Peyer's patch (tissue), 4 donors: Measurements from ENCODE around the gene KRTAP9-3. TPM values are rescaled to one million over a fixed set of nuclear protein-coding genes. Genes with fewer than 3 reads are reported as not detected.
"Not testable (repeated sequence)": the region's sequence is repeated elsewhere in the genome, so short reads cannot be mapped to it uniquely, and the experiment has no call there.

ENCODE experiments used
- DNase-seq, 3 donors: peaks; one replicate each; pipeline ENCODE4 v3.0.0-alpha.2; 2017 to 2019
- H3K27ac ChIP-seq, 4 donors: fragments of 200-600 bp; sonication (generic); one replicate each; pipeline ENCODE4 v1.5.1; 2016 to 2019
- H3K27me3 ChIP-seq, 2 donors: fragments of 200-600 bp; sonication (generic); one replicate each; pipeline ENCODE4 v1.5.1; 2019
- H3K36me3 ChIP-seq, 3 donors: fragments of 200-600 bp; sonication (generic); one replicate each; pipeline ENCODE4 v1.5.1; 2016 to 2019
- H3K4me1 ChIP-seq, 4 donors: fragments of 200-600 bp; sonication (generic); one replicate each; pipeline ENCODE4 v1.5.1; 2016 to 2019
- H3K4me3 ChIP-seq, 4 donors: fragments of 200-600 bp; sonication (generic); 1 replicate in 3 of 4; 2 replicates in 1 of 4; pipeline ENCODE4 v1.5.1; 2016 to 2019; ENCODE audit warnings: mild to moderate bottlenecking in 1 of 4
- H3K9me3 ChIP-seq, 4 donors: fragments of 200-600 bp; sonication (generic); one replicate each; pipeline ENCODE4 v1.5.1; 2016 to 2019; ENCODE audit warnings: mild to moderate bottlenecking in 1 of 4
- POLR2A ChIP-seq, 2 donors: fragments of 450-650 bp; IDR thresholded peaks; one replicate each; pipeline ENCODE4 v1.5.1; 2017; ENCODE audit warnings: antibody characterized with exemption in 2 of 2, mild to moderate bottlenecking in 2 of 2, moderate library complexity in 2 of 2
- total RNA-seq, 4 donors: library from RNA; depleted of rRNA; stranded (reverse); fragments of >200 nt; gene quantifications; one replicate each; pipeline ENCODE4 v1.1.0, GENCODE V29; 2016
- TF ChIP-seq, protein P1 (sequence below), 6 experiments: fragments of 450-650 bp in 4 of 6; fragments of 200-600 bp in 2 of 6; sonication (generic) in 1 of 6; IDR thresholded peaks; one replicate each; pipeline ENCODE4 v1.5.1; 2017 to 2019; ENCODE audit warnings: antibody characterized with exemption in 6 of 6, mild to moderate bottlenecking in 3 of 6, moderate library complexity in 1 of 6

The KRTAP9-3 gene
- total RNA-seq, 4 donors from 2014 or later, result not detected

DNA sequence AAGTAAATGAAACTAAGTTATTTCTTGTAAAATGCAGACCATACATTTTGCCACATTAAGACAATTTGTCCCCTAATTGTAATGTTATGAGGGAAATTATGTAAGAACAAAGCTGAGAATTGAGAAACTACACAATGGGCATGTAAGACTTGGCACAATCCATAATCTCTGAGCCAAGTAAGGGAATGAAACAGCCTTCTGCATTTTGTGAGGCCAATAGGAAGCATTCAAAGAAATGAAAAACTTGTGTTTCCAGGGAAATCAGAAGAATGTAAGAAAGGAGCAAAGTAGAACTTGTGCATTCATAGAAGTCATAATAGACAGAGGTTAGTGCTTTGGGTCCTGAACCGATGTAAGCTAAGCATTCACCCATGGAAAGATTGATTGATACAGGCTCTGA, 19.0 kb downstream of the KRTAP9-3 start:
- TF ChIP-seq, protein P1, sequence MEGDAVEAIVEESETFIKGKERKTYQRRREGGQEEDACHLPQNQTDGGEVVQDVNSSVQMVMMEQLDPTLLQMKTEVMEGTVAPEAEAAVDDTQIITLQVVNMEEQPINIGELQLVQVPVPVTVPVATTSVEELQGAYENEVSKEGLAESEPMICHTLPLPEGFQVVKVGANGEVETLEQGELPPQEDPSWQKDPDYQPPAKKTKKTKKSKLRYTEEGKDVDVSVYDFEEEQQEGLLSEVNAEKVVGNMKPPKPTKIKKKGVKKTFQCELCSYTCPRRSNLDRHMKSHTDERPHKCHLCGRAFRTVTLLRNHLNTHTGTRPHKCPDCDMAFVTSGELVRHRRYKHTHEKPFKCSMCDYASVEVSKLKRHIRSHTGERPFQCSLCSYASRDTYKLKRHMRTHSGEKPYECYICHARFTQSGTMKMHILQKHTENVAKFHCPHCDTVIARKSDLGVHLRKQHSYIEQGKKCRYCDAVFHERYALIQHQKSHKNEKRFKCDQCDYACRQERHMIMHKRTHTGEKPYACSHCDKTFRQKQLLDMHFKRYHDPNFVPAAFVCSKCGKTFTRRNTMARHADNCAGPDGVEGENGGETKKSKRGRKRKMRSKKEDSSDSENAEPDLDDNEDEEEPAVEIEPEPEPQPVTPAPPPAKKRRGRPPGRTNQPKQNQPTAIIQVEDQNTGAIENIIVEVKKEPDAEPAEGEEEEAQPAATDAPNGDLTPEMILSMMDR (IDR thresholded peaks at IDR 0.05), result no peak
- no peak for TF ChIP-seq POLR2A (IDR thresholded peaks at IDR 0.05)
- no peak for DNase-seq

DNA sequence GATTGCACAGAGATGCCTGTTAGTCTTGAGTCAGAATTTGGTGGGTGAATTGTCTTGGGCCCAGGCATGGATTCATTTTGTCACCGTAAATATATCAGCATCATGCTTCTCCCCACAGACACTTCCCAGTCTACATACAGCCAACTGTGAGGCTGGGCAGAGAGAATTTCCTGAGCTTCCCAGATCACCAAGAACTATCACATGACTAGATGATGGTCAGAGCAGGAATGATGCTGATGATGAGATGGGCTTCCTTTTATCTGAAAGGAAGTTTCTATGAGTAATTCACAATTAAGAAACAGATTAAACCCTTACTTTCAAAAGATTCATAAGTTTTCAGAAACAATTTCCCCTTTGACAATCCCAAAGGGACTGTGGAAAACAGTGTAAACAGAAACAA, 22.6 kb downstream of the KRTAP9-3 start:
- Histone ChIP-seq H3K27me3 (no peaks in the 10 kb centered on the region), H3K9me3 (no peaks in the 10 kb centered on the region), H3K4me1 (no peaks in the 10 kb centered on the region), H3K27ac (no peak overlapping the region), H3K4me3 (no peak overlapping the region), H3K36me3 (no peaks in the 10 kb centered on the region)
- DNase-seq, result no peak
- TF ChIP-seq, protein P1 (IDR thresholded peaks at IDR 0.05), result no peak
- no peak for TF ChIP-seq POLR2A (IDR thresholded peaks at IDR 0.05)

More for the DNA sequence above, 19.0 kb downstream of the KRTAP9-3 start:
- no peaks in the 10 kb centered on the region for H3K27me3 ChIP-seq
- H3K27ac ChIP-seq, result no peak overlapping the region
- no peaks in the 10 kb centered on the region for H3K9me3 ChIP-seq
- no peaks in the 10 kb centered on the region for H3K36me3 ChIP-seq
- H3K4me1 ChIP-seq, result no peaks in the 10 kb centered on the region
- H3K4me3 ChIP-seq, result no peak overlapping the region

DNA sequence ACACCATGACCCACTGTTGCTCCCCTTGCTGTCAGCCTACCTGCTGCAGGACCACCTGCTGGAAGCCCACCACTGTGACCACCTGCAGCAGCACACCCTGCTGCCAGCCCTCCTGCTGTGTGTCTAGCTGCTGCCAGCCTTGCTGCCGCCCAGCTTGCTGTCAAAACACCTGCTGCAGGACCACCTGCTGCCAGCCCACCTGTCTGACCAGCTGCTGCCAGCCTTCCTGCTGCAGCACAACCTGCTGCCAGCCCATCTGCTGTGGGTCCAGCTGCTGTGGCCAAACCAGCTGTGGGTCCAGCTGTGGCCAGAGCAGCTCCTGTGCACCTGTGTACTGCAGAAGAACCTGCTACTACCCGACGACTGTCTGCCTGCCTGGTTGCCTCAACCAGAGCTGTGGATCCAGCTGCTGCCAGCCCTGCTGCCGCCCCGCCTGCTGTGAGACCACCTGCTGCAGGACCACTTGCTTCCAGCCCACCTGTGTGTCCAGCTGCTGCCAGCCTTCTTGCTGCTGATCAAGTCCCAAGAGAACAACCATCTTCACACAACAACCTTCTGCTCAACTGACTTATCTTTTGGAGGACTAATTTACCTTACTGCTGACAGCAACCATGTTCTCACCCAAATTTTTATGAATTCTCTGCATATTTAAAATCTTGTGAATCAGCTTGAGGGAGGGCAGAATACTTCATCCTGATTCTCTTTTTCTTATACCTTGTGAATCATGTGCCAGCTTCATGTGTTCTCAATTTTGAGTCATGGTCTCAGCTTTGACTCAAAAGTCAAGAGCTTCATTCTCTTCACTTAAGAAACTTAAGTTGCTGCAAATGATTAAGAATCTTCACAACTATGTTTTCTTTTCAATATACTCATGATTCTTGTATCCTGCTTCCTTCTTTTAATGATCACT, 23.4 kb downstream of the KRTAP9-3 start, which contains the start of gene KRTAP9-9:
Gene KRTAP9-9 (plus strand): TSS at position 4 of the 910 bp plus-strand sequence.
- not testable (repeated sequence) for H3K4me1 ChIP-seq, H3K27ac ChIP-seq, H3K4me3 ChIP-seq, H3K36me3 ChIP-seq, H3K27me3 ChIP-seq, DNase-seq, H3K9me3 ChIP-seq

DNA sequence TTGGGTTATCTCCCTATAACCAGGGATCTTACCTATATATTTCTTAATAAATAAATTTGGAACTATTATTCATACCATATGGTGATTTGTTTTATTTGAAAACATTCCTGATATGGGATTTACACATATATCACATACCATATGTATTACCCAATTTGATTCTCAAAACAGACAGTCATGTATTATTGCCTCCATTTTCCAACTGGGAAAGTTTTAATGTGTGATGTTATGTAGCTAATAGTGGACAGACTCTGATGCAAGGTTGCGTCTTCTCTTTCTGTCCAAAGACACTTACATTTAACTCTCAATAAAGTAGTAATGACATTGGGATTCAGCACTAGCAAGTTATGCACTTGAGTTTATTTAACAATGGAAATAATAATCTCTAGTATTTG, 24.0 kb downstream of the KRTAP9-3 start:
- no peaks in the 10 kb centered on the region for H3K36me3 ChIP-seq

DNA sequence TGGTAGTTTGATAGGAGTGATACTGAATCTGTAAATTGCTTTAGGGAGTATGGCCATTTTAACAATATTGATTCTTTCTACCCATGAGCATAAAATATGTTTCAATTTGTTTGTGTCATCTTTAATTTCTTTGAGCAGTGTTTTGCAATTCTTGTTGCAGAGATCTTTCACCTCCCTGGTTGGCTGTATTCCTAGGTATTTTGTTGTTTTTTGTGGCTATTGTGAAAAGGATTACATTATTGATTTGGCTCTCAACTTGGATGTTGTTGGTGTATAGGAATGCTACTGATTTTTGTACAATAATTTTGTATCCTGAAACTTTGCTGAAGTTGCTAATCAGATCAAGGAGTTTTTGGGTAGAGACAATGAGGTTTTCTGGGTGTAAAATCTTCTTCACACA, 26.2 kb downstream of the KRTAP9-3 start:
- Histone ChIP-seq H3K27ac (no peak overlapping the region), H3K9me3 (no peaks in the 10 kb centered on the region), H3K36me3 (no peaks in the 10 kb centered on the region), H3K4me1 (no peaks in the 10 kb centered on the region), H3K27me3 (no peaks in the 10 kb centered on the region), H3K4me3 (no peak overlapping the region)
- no peak for DNase-seq
- TF ChIP-seq POLR2A (IDR thresholded peaks at IDR 0.05), result no peak
- TF ChIP-seq, protein P1 (IDR thresholded peaks at IDR 0.05), result no peak

More for the DNA sequence above, 24.0 kb downstream of the KRTAP9-3 start:
- TF ChIP-seq, protein P1 (IDR thresholded peaks at IDR 0.05), result no peak
- no peak for TF ChIP-seq POLR2A (IDR thresholded peaks at IDR 0.05)
- Histone ChIP-seq H3K9me3 (no peaks in the 10 kb centered on the region), H3K27ac (no peak overlapping the region), H3K4me1 (no peaks in the 10 kb centered on the region), H3K27me3 (no peaks in the 10 kb centered on the region), H3K4me3 (no peak overlapping the region)
- no peak for DNase-seq

DNA sequence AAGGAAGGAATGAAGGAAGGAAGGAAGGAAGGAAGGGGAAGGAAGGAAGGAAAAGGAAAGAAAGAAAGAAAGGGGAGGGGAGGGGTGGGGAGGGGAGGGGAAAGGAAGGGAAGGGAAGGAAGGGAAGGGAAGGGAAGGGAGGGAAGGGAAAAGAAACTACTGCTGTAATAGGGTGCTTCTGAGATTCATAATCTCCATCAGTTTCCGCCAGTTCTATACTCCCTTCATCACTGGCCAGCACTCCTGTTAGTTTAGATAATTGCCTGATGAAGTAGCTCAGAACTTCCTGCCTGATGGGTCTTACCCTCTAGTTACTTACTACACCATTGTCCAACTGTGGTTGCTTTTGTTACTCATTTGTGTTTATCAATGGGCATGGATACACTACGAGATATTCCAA, 31.0 kb downstream of the KRTAP9-3 start:
- no peak overlapping the region for H3K27ac ChIP-seq
- no peak for DNase-seq
- H3K27me3 ChIP-seq, result no peaks in the 10 kb centered on the region
- H3K4me3 ChIP-seq, result no peak overlapping the region
- TF ChIP-seq, protein P1 (IDR thresholded peaks at IDR 0.05), result no peak
- no peak for TF ChIP-seq POLR2A (IDR thresholded peaks at IDR 0.05)
- H3K36me3 ChIP-seq, result no peaks in the 10 kb centered on the region
- H3K4me1 ChIP-seq, result no peaks in the 10 kb centered on the region
- no peaks in the 10 kb centered on the region for H3K9me3 ChIP-seq
